NT2/D1 (cell line): ENCODE results near the gene SNX27.
"Not testable (repeated sequence)": the region's sequence is repeated elsewhere in the genome, so short reads cannot be mapped to it uniquely, and the experiment has no call there.

Experiments used
- DNase-seq: peaks from one replicate; pipeline ENCODE4 v3.0.0-alpha.2; 2011; ENCODE audit warnings: low read depth, low spot score
- H3K27me3 ChIP-seq: 2 replicates; pipeline ENCODE4 v1.6.0; 2011; ENCODE audit warnings: mild to moderate bottlenecking; ENCODE audit not compliant: insufficient read length, insufficient read depth
- H3K36me3 ChIP-seq: 2 replicates; pipeline ENCODE4 v1.6.1; 2011; ENCODE audit warnings: mild to moderate bottlenecking, low read length, mixed read lengths; ENCODE audit not compliant: insufficient read depth, insufficient read length
- H3K4me1 ChIP-seq: 2 replicates; pipeline ENCODE4 v1.5.1; 2011; ENCODE audit not compliant: insufficient read depth, insufficient read length
- H3K4me3 ChIP-seq: 2 replicates; pipeline ENCODE4 v1.5.1; 2011; ENCODE audit warnings: low read depth; ENCODE audit not compliant: insufficient read length
- H3K9ac ChIP-seq: 2 replicates; pipeline ENCODE4 v1.6.0; 2011; ENCODE audit warnings: low read depth; ENCODE audit not compliant: insufficient read length
- H3K9me3 ChIP-seq: 2 replicates; pipeline ENCODE4 v1.5.1; 2011; ENCODE audit warnings: mild to moderate bottlenecking, low read length; ENCODE audit not compliant: insufficient read depth
- SUZ12 ChIP-seq: IDR thresholded peaks from 2 replicates; pipeline ENCODE4 v1.6.1; 2011; ENCODE audit not compliant: insufficient read length, insufficient read depth; ENCODE audit errors: extremely low read depth
- YY1 ChIP-seq: IDR thresholded peaks from 2 replicates; pipeline ENCODE4 v1.6.1; 2011; ENCODE audit not compliant: insufficient read length, insufficient read depth
- ZNF274 ChIP-seq: IDR thresholded peaks from 2 replicates; pipeline ENCODE4 v1.6.1; 2011; ENCODE audit warnings: mild to moderate bottlenecking, low read depth, low read length

The SNX27 gene

GRCh38 chr1:151584780-151585179 lies 27.1 kb upstream of the SNX27 start:
- H3K36me3 ChIP-seq: peaks cover 47% of the 10 kb centered on the region
- H3K9ac ChIP-seq: no peak overlapping the region
- H3K4me1 ChIP-seq: peaks cover 6% of the 10 kb centered on the region
- no peaks in the 10 kb centered on the region for H3K27me3 ChIP-seq
- TF ChIP-seq SUZ12: no peak
- TF ChIP-seq ZNF274: no peak
- TF ChIP-seq YY1: no peak
- H3K4me3 ChIP-seq: no peak overlapping the region
- H3K9me3 ChIP-seq: no peaks in the 10 kb centered on the region
- no peak for DNase-seq

GRCh38 chr1:151585622-151586021 lies 26.2 kb upstream of the SNX27 start:
- Histone ChIP-seq H3K36me3 (peaks cover 39% of the 10 kb centered on the region), H3K9ac (peak overlapping the region; percentile 14), H3K27me3 (no peaks in the 10 kb centered on the region), H3K9me3 (no peaks in the 10 kb centered on the region), H3K4me1 (peaks cover 6% of the 10 kb centered on the region), H3K4me3 (no peak overlapping the region)
- no peak for DNase-seq
- no peak for TF ChIP-seq SUZ12
- TF ChIP-seq ZNF274: no peak
- TF ChIP-seq YY1: no peak

GRCh38 chr1:151590961-151591360 lies 20.9 kb upstream of the SNX27 start:
- no peak for DNase-seq
- Histone ChIP-seq H3K36me3 (no peaks in the 10 kb centered on the region), H3K9ac (no peak overlapping the region), H3K4me1 (no peaks in the 10 kb centered on the region), H3K9me3 (no peaks in the 10 kb centered on the region; the same call in 1 of the 2 replicates), H3K27me3 (peaks cover 10% of the 10 kb centered on the region), H3K4me3 (no peak overlapping the region)
- TF ChIP-seq YY1: no peak
- TF ChIP-seq SUZ12: no peak
- no peak for TF ChIP-seq ZNF274

- Histone ChIP-seq H3K9me3 (peaks cover 3% of the 10 kb centered on the region; the same call in 1 of the 2 replicates), H3K4me1 (no peaks in the 10 kb centered on the region), H3K27me3 (peaks cover 10% of the 10 kb centered on the region), H3K4me3 (peak overlapping the region; percentile 16), H3K9ac (peak overlapping the region; percentile 22), H3K36me3 (no peaks in the 10 kb centered on the region)
- TF ChIP-seq YY1: no peak
- no peak for TF ChIP-seq ZNF274
- TF ChIP-seq SUZ12: no peak
- no peak for DNase-seq
Observed at GRCh38 chr1:151593730-151594129, 18.1 kb upstream of the SNX27 start.

- peak overlapping the region; percentile 22 for H3K9ac ChIP-seq
- H3K4me3 ChIP-seq: peak overlapping the region; percentile 16
- H3K36me3 ChIP-seq: no peaks in the 10 kb centered on the region
- TF ChIP-seq SUZ12: no peak
- TF ChIP-seq YY1: no peak
- TF ChIP-seq ZNF274: no peak
- no peaks in the 10 kb centered on the region for H3K4me1 ChIP-seq
- H3K27me3 ChIP-seq: peaks cover 10% of the 10 kb centered on the region
- DNase-seq: peak; percentile 92
- peaks cover 6% of the 10 kb centered on the region; the same call in 1 of the 2 replicates for H3K9me3 ChIP-seq
Observed at GRCh38 chr1:151594143-151594625, 17.7 kb upstream of the SNX27 start.

GRCh38 chr1:151596166-151596953 lies 15.5 kb upstream of the SNX27 start:
- peaks cover 6% of the 10 kb centered on the region; the same call in 1 of the 2 replicates for H3K9me3 ChIP-seq
- H3K27me3 ChIP-seq: peaks cover 10% of the 10 kb centered on the region
- no peaks in the 10 kb centered on the region for H3K4me1 ChIP-seq
- no peak overlapping the region for H3K4me3 ChIP-seq
- no peak overlapping the region for H3K9ac ChIP-seq
- no peaks in the 10 kb centered on the region for H3K36me3 ChIP-seq
- no peak for DNase-seq
- no peak for TF ChIP-seq ZNF274
- no peak for TF ChIP-seq SUZ12
- TF ChIP-seq YY1: no peak

- H3K27me3 ChIP-seq, H3K9ac ChIP-seq, H3K4me3 ChIP-seq, H3K4me1 ChIP-seq, H3K36me3 ChIP-seq, H3K9me3 ChIP-seq, DNase-seq: not testable (repeated sequence)
Observed at GRCh38 chr1:151602550-151602949, 9.3 kb upstream of the SNX27 start.

- Histone ChIP-seq H3K36me3 (no peaks in the 10 kb centered on the region), H3K27me3 (no peaks in the 10 kb centered on the region), H3K4me1 (no peaks in the 10 kb centered on the region), H3K4me3 (no peak overlapping the region), H3K9ac (no peak overlapping the region), H3K9me3 (no peaks in the 10 kb centered on the region)
- DNase-seq: no peak
- TF ChIP-seq YY1: no peak
- no peak for TF ChIP-seq ZNF274
- TF ChIP-seq SUZ12: no peak
Observed at GRCh38 chr1:151604291-151604690, 7.6 kb upstream of the SNX27 start.
